GM21737 (cell line): Measurements from ENCODE around the gene ZMYND8.
A peak's percentile ranks its signal among the peaks of the same experiment; 100 is the strongest.
"Not testable (repeated sequence)": the region's sequence is repeated elsewhere in the genome, so short reads cannot be mapped to it uniquely, and the experiment has no call there.

Source experiments
- ATAC-seq: cut with Tn5 transposase; IDR thresholded peaks from one replicate; pipeline ENCODE4 v1.9.1; 2021; ENCODE audit warnings: mild to moderate bottlenecking, moderate library complexity; ENCODE audit not compliant: unreplicated experiment

ZMYND8 gene

GRCh38 chr20:47356526-47357295 is at the start of gene ZMYND8:
Gene ZMYND8, minus strand, starts transcription at chr20:47356699. Its CDS starts 29 bp downstream, at chr20:47356670.
- peak; percentile 31 for ATAC-seq

GRCh38 chr20:47405775-47406325 is 49.4 kb upstream of the ZMYND8 start:
- no peak for ATAC-seq

GRCh38 chr20:47400685-47401084 is 44.2 kb upstream of the ZMYND8 start:
- ATAC-seq: no peak

- no peak for ATAC-seq
These were observed 41.3 kb upstream of the ZMYND8 start for GRCh38 chr20:47397652-47398301.

GRCh38 chr20:47396762-47397476 is 40.4 kb upstream of the ZMYND8 start:
- no peak for ATAC-seq

- ATAC-seq: not testable (repeated sequence)
These were observed 37.5 kb upstream of the ZMYND8 start for GRCh38 chr20:47393796-47394514.

- ATAC-seq: no peak
These were observed 36.2 kb upstream of the ZMYND8 start for GRCh38 chr20:47392721-47393073.

GRCh38 chr20:47392015-47392720 is 35.7 kb upstream of the ZMYND8 start:
- no peak for ATAC-seq

GRCh38 chr20:47391276-47392010 is 34.9 kb upstream of the ZMYND8 start:
- ATAC-seq: no peak

- ATAC-seq: no peak
These were observed 33.4 kb upstream of the ZMYND8 start for GRCh38 chr20:47389867-47390347.

GRCh38 chr20:47385968-47386367 is 29.5 kb upstream of the ZMYND8 start:
- not testable (repeated sequence) for ATAC-seq

- ATAC-seq: no peak
These were observed 26.4 kb upstream of the ZMYND8 start for GRCh38 chr20:47382746-47383415.

GRCh38 chr20:47380481-47380880 is 24.0 kb upstream of the ZMYND8 start:
- no peak for ATAC-seq

- ATAC-seq: no peak
These were observed 23.1 kb upstream of the ZMYND8 start for GRCh38 chr20:47379433-47380150.

- ATAC-seq: no peak
These were observed 20.7 kb upstream of the ZMYND8 start for GRCh38 chr20:47377122-47377722.

GRCh38 chr20:47376096-47376643 is 19.7 kb upstream of the ZMYND8 start:
- ATAC-seq: not testable (repeated sequence)

GRCh38 chr20:47374121-47374520 is 17.6 kb upstream of the ZMYND8 start:
- not testable (repeated sequence) for ATAC-seq
